Measurements from ENCODE around the gene RFLNA. TPM values are rescaled to one million over a fixed set of nuclear protein-coding genes. Genes with fewer than 3 reads are reported as not detected.

The RFLNA gene
- total RNA-seq, 4 donors from 2014 or later = 0.38 to 1.2 (median 0.91) TPM; not detected in 1

DNA sequence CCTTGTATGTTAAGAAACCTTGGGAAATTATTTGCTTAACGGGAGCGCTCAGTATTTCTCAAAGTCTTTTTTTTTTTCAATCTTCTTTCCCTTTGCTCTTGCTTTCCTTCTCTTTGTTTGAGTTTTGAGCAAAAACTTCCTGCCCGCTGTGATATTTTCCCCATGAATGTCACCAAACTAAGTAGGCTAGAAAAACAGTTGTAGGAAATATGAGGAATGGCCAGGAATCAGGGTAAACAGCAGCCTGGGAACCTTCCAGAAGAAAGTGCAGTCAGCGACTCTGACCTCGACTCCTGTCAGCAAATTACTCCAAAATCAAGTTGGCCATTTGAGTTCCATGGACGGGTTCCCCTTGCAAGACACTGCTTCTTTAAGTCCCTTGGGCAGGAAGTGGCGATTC, 11.6 kb upstream of the RFLNA start:
- Histone ChIP-seq H3K27ac (no peak overlapping the region), H3K9me3 (peaks cover 6% of the 10 kb centered on the region), H3K27me3 (peaks cover 18% of the 10 kb centered on the region), H3K4me3 (no peak overlapping the region), H3K36me3 (no peaks in the 10 kb centered on the region), H3K4me1 (peaks cover 13% of the 10 kb centered on the region)
- TF ChIP-seq EP300 (IDR thresholded peaks at IDR 0.05) (no peak), POLR2AphosphoS5 (IDR thresholded peaks at IDR 0.05) (no peak), POLR2A (IDR thresholded peaks at IDR 0.05) (no peak)
- TF ChIP-seq, protein P1, sequence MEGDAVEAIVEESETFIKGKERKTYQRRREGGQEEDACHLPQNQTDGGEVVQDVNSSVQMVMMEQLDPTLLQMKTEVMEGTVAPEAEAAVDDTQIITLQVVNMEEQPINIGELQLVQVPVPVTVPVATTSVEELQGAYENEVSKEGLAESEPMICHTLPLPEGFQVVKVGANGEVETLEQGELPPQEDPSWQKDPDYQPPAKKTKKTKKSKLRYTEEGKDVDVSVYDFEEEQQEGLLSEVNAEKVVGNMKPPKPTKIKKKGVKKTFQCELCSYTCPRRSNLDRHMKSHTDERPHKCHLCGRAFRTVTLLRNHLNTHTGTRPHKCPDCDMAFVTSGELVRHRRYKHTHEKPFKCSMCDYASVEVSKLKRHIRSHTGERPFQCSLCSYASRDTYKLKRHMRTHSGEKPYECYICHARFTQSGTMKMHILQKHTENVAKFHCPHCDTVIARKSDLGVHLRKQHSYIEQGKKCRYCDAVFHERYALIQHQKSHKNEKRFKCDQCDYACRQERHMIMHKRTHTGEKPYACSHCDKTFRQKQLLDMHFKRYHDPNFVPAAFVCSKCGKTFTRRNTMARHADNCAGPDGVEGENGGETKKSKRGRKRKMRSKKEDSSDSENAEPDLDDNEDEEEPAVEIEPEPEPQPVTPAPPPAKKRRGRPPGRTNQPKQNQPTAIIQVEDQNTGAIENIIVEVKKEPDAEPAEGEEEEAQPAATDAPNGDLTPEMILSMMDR (IDR thresholded peaks at IDR 0.05) = no peak
- no peak for DNase-seq (ENCODE audit: low spot score in 2 of 2)
- 80% methylated on average over 7 of the region's 7 CpGs for WGBS

DNA sequence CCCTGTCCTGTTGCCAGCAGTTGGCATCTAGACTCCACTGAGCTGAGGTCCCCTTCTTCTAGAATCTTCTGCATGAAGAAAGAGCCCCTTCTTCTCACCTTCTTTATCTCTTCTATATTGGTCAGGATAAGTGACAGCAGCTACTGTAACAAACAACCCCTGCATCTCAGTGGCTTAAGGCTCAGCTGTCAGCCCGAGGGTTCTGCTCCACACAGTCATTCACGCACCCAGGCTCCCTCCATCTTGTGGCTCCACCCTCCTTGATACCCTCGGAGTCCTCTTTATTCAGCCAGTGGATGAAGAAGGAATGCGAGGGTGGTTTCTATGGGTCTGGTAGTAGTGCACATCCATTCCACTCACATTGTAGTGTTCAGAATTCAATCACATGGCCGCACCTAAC, 10.5 kb upstream of the RFLNA start:
- no peak overlapping the region for H3K4me3 ChIP-seq
- TF ChIP-seq POLR2A (IDR thresholded peaks at IDR 0.05) (no peak), POLR2AphosphoS5 (IDR thresholded peaks at IDR 0.05) (no peak), EP300 (IDR thresholded peaks at IDR 0.05) (no peak)
- TF ChIP-seq, protein P1 (IDR thresholded peaks at IDR 0.05) = no peak

DNA sequence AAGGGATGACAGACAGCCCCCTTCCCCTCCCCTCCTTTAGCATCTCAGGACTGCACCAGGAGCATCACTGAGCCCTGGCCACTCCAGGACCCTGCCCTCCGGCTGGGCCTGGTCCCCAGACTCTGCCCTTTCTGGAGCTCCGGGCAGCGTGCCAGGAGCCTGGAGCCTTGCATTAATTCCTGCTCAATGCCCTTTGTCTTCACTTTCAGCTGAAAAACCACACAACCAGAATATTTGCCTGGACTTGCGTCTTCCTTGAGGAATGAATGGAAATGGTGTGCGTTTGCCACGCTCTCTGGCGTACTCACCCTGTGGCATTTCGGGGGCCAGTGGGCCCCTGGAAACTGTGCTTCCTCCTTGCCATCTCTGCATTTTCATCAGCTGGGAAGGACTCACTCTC, 8.5 kb upstream of the RFLNA start:
- Histone ChIP-seq H3K9me3 (peaks cover 6% of the 10 kb centered on the region), H3K27me3 (peaks cover 3% of the 10 kb centered on the region), H3K4me1 (peaks cover 9% of the 10 kb centered on the region), H3K36me3 (no peaks in the 10 kb centered on the region), H3K27ac (no peak overlapping the region), H3K4me3 (no peak overlapping the region)
- TF ChIP-seq POLR2A (IDR thresholded peaks at IDR 0.05) = no peak
- TF ChIP-seq POLR2AphosphoS5 (IDR thresholded peaks at IDR 0.05) = no peak
- no peak for TF ChIP-seq EP300 (IDR thresholded peaks at IDR 0.05)
- TF ChIP-seq, protein P1 (IDR thresholded peaks at IDR 0.05) = no peak
- 33% methylated on average over 8 of the region's 8 CpGs for WGBS
- DNase-seq (ENCODE audit: low spot score in 2 of 2) = no peak

More for the DNA sequence above, 10.5 kb upstream of the RFLNA start:
- Histone ChIP-seq H3K36me3 (no peaks in the 10 kb centered on the region), H3K9me3 (peaks cover 6% of the 10 kb centered on the region), H3K27ac (no peak overlapping the region), H3K4me1 (peaks cover 13% of the 10 kb centered on the region), H3K27me3 (peaks cover 8% of the 10 kb centered on the region)
- 92% methylated on average over 5 of the region's 5 CpGs for WGBS
- DNase-seq (ENCODE audit: low spot score in 2 of 2) = no peak

DNA sequence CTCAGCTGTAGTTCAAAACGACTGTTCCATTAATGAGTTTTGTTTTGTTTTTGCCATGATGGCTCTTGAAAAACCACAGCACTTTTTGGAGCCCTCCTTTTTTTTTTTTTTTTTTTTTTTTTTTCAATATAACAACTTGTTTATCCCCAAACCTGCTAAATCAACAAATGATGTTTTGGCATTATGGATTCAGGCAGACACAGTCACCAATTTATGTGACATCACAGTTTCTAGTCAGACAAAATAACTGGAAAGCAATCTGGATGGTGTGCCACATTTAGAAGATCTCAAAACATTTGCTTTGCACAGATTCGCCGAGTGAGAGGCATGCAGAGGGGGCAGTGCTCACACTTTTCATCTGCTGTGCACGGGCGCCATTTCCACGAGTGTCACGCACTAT, 7.9 kb upstream of the RFLNA start:
- H3K27ac ChIP-seq = no peak overlapping the region
- peaks cover 3% of the 10 kb centered on the region for H3K27me3 ChIP-seq
- H3K9me3 ChIP-seq = peaks cover 6% of the 10 kb centered on the region
- H3K36me3 ChIP-seq = no peaks in the 10 kb centered on the region
- no peak for DNase-seq (ENCODE audit: low spot score in 2 of 2)
- H3K4me3 ChIP-seq = no peak overlapping the region
- TF ChIP-seq POLR2AphosphoS5 (IDR thresholded peaks at IDR 0.05) (no peak), POLR2A (IDR thresholded peaks at IDR 0.05) (no peak), EP300 (IDR thresholded peaks at IDR 0.05) (no peak)
- TF ChIP-seq, protein P1 (IDR thresholded peaks at IDR 0.05) = no peak
- peaks cover 9% of the 10 kb centered on the region for H3K4me1 ChIP-seq
- WGBS = 78% methylated on average over 7 of the region's 7 CpGs

DNA sequence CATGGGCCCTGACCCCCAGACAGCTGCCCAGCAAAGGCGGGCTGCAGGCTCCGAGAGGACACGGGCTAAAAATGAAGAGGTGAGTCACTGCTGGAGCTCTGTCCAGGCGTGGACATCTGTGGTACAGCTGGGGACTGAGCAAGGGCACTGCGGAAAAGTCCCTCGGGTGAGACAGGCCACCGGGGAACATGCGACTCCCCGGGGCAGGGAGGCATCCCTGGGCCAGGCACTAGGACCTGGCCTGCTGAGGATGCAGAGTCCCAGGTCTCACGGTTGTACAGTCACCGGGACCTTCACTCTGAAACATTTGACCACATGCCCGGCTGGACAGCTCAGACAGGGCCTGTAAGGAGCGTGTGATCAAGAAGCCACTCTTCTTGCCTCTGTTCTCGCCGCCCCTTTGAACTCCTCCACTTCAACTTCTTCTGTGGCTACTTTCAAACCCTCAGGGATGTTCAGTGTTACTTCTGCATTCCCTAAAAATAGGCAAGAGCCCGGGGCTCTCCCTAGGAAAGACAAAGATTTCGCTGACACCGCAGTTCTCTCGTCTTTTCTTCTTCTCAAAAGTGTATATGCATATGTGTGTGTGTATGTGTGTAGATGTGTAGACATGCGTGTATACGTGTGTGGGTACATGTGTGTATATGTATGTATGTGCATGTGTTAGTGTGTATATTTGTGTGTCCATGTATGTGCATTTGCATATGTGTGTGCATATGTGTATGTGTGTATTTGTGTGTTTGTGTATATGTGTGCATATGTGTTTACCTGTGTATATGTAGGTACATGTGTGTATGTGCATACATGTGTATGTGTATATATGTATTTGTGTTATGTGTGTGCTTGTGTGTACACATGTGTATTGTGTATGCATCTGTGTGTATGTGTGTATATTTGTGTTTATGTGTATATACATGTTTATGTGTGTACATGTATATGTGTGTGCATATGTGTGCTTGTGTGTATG, 5.0 kb upstream of the RFLNA start:
- no peak for TF ChIP-seq EP300 (IDR thresholded peaks at IDR 0.05)
- TF ChIP-seq POLR2AphosphoS5 (IDR thresholded peaks at IDR 0.05) = no peak
- TF ChIP-seq, protein P1 (IDR thresholded peaks at IDR 0.05) = no peak
- TF ChIP-seq POLR2A (IDR thresholded peaks at IDR 0.05) = no peak
- no peaks in the 10 kb centered on the region for H3K36me3 ChIP-seq
- H3K4me1 ChIP-seq = peaks cover 12% of the 10 kb centered on the region
- no peak for DNase-seq (ENCODE audit: low spot score in 2 of 2)
- WGBS = 54% methylated on average over 19 of the region's 21 CpGs
- no peak overlapping the region for H3K27ac ChIP-seq
- H3K9me3 ChIP-seq = no peaks in the 10 kb centered on the region
- no peaks in the 10 kb centered on the region for H3K27me3 ChIP-seq
- no peak overlapping the region for H3K4me3 ChIP-seq

Data from suprapubic skin (tissue), 4 donors.